ENCODE measurements around the gene IL1R2. TPM values are rescaled to one million over a fixed set of nuclear protein-coding genes. Genes with fewer than 3 reads are reported as not detected.

Gene IL1R2
- total and polyA plus RNA-seq, 9 of the 15 experiments (the other 6 are each of a cell fraction or from before 2014, with no cell fraction given), result 0.13 TPM; not detected in 8

GRCh38 chr2:102033031-102033749 lies 41.4 kb downstream of the IL1R2 start:
- peak overlapping the region; percentile 70 for H2AFZ ChIP-seq (ENCODE audit: low read depth, low read length)
- intact Hi-C loops (cut with micrococcal nuclease), result no loop called here

More at GRCh38 chr2:102033031-102033749, 41.4 kb downstream of the IL1R2 start:
- Histone ChIP-seq H4K20me1 (replicated peaks; ENCODE audit: control insufficient read depth, insufficient read depth, low read length) (no peaks in the 10 kb centered on the region), H3K4me2 (ENCODE audit: insufficient read depth, low read length) (peak overlapping the region; percentile 39; the same call in 1 of the 2 replicates), H3K79me2 (ENCODE audit: control insufficient read depth, insufficient read depth, low read length) (no peaks in the 10 kb centered on the region), H3K4me1 (replicated peaks in 1 of 2; ENCODE audit: control insufficient read depth in 2 of 2, insufficient read depth in 2 of 2, low read length in 2 of 2) (peaks cover 8 to 21% of the 10 kb centered on the region in 2 experiments; a peak in 4 of 5 replicates), H3K9me1 (ENCODE audit: control insufficient read depth, insufficient read depth, low read length) (no peaks in the 10 kb centered on the region), H3K9ac (ENCODE audit: insufficient read depth in 1 of 2, low read depth in 2 of 2, low read length in 2 of 2) (peak overlapping the region in 1 of 2 experiments; percentile 80; a peak in 1 of 4 replicates), H3K36me3 (ENCODE audit: control insufficient read depth, insufficient read depth, low read length) (no peaks in the 10 kb centered on the region; the same call in 2 of the 3 replicates), H3K4me3 (no peak overlapping the region), H3K9me3 (replicated peaks; ENCODE audit: control insufficient read depth, insufficient read depth, low read depth, low read length) (no peaks in the 10 kb centered on the region), H3K27me3 (ENCODE audit: control insufficient read depth in 2 of 2, insufficient read depth in 2 of 2, low read length in 2 of 2) (no peaks in the 10 kb centered on the region), H3K27ac (ENCODE audit: extremely low read depth, low read depth, low read length) (no peak overlapping the region)
- 27% methylated on average over 10 of the region's 10 CpGs for WGBS (ENCODE audit: insufficient coverage, low coverage, missing lambda C conversion rate)
- CTCF ChIA-PET (ENCODE audit: low intra/inter-chr PET ratio), result no interaction called here
- POLR2A ChIA-PET, result interaction anchor here (0.8 to 2.2 kb wide), 4 partner anchors 12 to 187 kb away, joined by 3 to 12 read pairs (median 4); no protein-coding TSS in a partner anchor
- FAIRE-seq (peak; percentile 44), ATAC-seq (peak; percentile 60), DNase-seq (ENCODE audit: extremely low read depth in 1 of 4, low spot score in 3 of 4) (peak in 1 of 4 experiments; percentile 28)
- in situ Hi-C loops (cut with MboI), result no loop called here
- peak; percentile 68; the same call in 1 of the 2 replicates for TF ChIP-seq ELF1 (tag; IDR thresholded peaks at IDR 0.05)
- TF ChIP-seq VEZF1 (CRISPR knock-in tag; IDR thresholded peaks at IDR 0.05), result peak; percentile 30; the same call in 1 of the 2 replicates
- peak; percentile 66; the same call in 1 of the 2 replicates for TF ChIP-seq ZNF766 (CRISPR knock-in tag; conservative IDR thresholded peaks at IDR 0.05)
- TF ChIP-seq TRIM28 (IDR thresholded peaks at IDR 0.05), result no peak
- TF ChIP-seq RAD51 (IDR thresholded peaks at IDR 0.05; ENCODE audit: borderline replicate concordance, low read depth), result no peak
- TF ChIP-seq MTA3 (IDR thresholded peaks at IDR 0.05; ENCODE audit: borderline replicate concordance), result peak; percentile 59; the same call in 1 of the 2 replicates
- no peak for TF ChIP-seq PKNOX1 (IDR thresholded peaks at IDR 0.05)
- no peak for TF ChIP-seq NR2C2 (CRISPR knock-in tag; IDR thresholded peaks at IDR 0.05)
- 0 out of 2 replicates have a peak, but pooled peaks have one; percentile 9 for TF ChIP-seq NR2C2 (tag; IDR thresholded peaks at IDR 0.05)
- 0 out of 2 replicates have a peak, but pooled peaks have one; percentile 40 for TF ChIP-seq CREB3 (tag; conservative IDR thresholded peaks at IDR 0.05; ENCODE audit: low read depth)
- TF ChIP-seq SPI1 (IDR thresholded peaks at IDR 0.05; ENCODE audit: borderline replicate concordance, low read depth, low read length), result peak; percentile 98
- TF ChIP-seq TEAD4 (IDR thresholded peaks at IDR 0.05; ENCODE audit: low read length), result peak; percentile 43; the same call in 1 of the 2 replicates
- no peak for TF ChIP-seq TEAD4 (CRISPR knock-in tag; IDR thresholded peaks at IDR 0.05; ENCODE audit: borderline replicate concordance)
- TF ChIP-seq BHLHE40 (IDR thresholded peaks at IDR 0.05; ENCODE audit: low read length), result peak; percentile 42; the same call in 1 of the 2 replicates
- peak in 1 of 2 experiments; percentile 94; a peak in 2 of 4 replicates for TF ChIP-seq TEAD1 (CRISPR knock-in tag; IDR thresholded peaks at IDR 0.05)
- 0 out of 2 replicates have a peak, but pooled peaks have one; percentile 19 for TF ChIP-seq CTBP1 (IDR thresholded peaks at IDR 0.05; ENCODE audit: borderline replicate concordance)
- TF ChIP-seq ZNF384 (IDR thresholded peaks at IDR 0.05; ENCODE audit: low read depth, low read length), result no peak
- TF ChIP-seq MAZ (CRISPR knock-in tag; conservative IDR thresholded peaks at IDR 0.05 in 1 of 2, IDR thresholded peaks at IDR 0.05 in 1 of 2), result 0 out of 4 replicates have a peak, but pooled peaks of 1 of the 2 experiments have one; percentile 35
- BruUV-seq (replicated peaks), result no TSS peak

Data from K562 (cell line).